ENCODE measurements around the gene DSN1. TPM values are rescaled to one million over a fixed set of nuclear protein-coding genes. Genes with fewer than 3 reads are reported as not detected.

The DSN1 gene
- total RNA-seq, 1 experiment from 2014 or later, result 27.9 TPM

DNA sequence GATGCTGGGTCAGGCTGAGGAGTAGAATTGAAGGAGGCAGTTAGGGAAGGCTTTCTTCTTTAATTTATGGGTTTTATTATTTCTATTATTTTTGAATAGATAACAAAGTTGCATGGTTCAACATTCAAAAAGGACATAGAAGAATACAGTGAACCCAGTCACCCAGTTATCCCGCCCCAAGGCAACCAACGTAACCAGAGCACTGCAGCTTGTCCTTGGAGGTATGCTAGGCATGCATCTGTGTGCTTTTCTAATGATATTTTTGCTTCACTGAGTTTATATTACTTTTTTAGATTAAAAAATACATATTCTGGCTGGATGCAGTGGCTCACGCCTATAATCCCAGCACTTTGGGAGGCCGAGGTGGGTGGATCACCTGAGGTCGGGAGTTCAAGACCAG lies 47.4 kb upstream of the DSN1 start:
- Histone ChIP-seq H2AFZ (ENCODE audit: low read depth, low read length, poor library complexity, severe bottlenecking) (no peak overlapping the region), H3K4me3 (replicated peaks in 1 of 2; ENCODE audit: low read depth in 1 of 2, low read length in 2 of 2) (no peak overlapping the region), H3K79me2 (ENCODE audit: insufficient read depth, low read length) (no peaks in the 10 kb centered on the region), H3K27me3 (ENCODE audit: insufficient read depth, low read length) (no peaks in the 10 kb centered on the region), H3K4me2 (ENCODE audit: low read length) (no peak overlapping the region), H4K20me1 (ENCODE audit: insufficient read depth) (no peaks in the 10 kb centered on the region), H3K4me1 (ENCODE audit: control insufficient read depth in 1 of 2, insufficient read depth in 2 of 2, low read length in 2 of 2) (peaks cover 0 to 7% of the 10 kb centered on the region in 2 experiments; a peak in 1 of 4 replicates), H3K9me2 (ENCODE audit: insufficient read depth) (no peaks in the 10 kb centered on the region), H3K9ac (ENCODE audit: low read length) (no peak overlapping the region), H3K9me3 (ENCODE audit: control insufficient read depth in 1 of 2, insufficient read depth in 1 of 2, low read depth in 1 of 2, low read length in 2 of 2) (no peaks in the 10 kb centered on the region), H3K36me3 (ENCODE audit: control insufficient read depth in 1 of 2, insufficient read depth in 2 of 2, low read length in 2 of 2) (peaks cover 0 to 3% of the 10 kb centered on the region in 2 experiments; a peak in 1 of 4 replicates), H3K27ac (ENCODE audit: low read depth, low read length) (no peak overlapping the region)
- RAD21 ChIA-PET (ENCODE audit: low non-redundant PET in 1 of 2, low total read pairs in 2 of 2, uncharacterized antibody in 2 of 2, unreplicated experiment in 2 of 2), result no interaction called here
- POLR2A ChIA-PET, result no interaction called here
- TF ChIP-seq, protein P1, sequence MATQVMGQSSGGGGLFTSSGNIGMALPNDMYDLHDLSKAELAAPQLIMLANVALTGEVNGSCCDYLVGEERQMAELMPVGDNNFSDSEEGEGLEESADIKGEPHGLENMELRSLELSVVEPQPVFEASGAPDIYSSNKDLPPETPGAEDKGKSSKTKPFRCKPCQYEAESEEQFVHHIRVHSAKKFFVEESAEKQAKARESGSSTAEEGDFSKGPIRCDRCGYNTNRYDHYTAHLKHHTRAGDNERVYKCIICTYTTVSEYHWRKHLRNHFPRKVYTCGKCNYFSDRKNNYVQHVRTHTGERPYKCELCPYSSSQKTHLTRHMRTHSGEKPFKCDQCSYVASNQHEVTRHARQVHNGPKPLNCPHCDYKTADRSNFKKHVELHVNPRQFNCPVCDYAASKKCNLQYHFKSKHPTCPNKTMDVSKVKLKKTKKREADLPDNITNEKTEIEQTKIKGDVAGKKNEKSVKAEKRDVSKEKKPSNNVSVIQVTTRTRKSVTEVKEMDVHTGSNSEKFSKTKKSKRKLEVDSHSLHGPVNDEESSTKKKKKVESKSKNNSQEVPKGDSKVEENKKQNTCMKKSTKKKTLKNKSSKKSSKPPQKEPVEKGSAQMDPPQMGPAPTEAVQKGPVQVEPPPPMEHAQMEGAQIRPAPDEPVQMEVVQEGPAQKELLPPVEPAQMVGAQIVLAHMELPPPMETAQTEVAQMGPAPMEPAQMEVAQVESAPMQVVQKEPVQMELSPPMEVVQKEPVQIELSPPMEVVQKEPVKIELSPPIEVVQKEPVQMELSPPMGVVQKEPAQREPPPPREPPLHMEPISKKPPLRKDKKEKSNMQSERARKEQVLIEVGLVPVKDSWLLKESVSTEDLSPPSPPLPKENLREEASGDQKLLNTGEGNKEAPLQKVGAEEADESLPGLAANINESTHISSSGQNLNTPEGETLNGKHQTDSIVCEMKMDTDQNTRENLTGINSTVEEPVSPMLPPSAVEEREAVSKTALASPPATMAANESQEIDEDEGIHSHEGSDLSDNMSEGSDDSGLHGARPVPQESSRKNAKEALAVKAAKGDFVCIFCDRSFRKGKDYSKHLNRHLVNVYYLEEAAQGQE (IDR thresholded peaks at IDR 0.05; ENCODE audit: low read depth), result no peak
- TF ChIP-seq CBX3 (IDR thresholded peaks at IDR 0.05; ENCODE audit: low read depth) (no peak), SIN3A (IDR thresholded peaks at IDR 0.05; ENCODE audit: low read depth) (no peak), ZNF274 (IDR thresholded peaks at IDR 0.05; ENCODE audit: low read depth, low read length) (no peak), SP1 (IDR thresholded peaks at IDR 0.05; ENCODE audit: low read depth) (no peak), EZH2phosphoT487 (IDR thresholded peaks at IDR 0.05; ENCODE audit: borderline replicate concordance) (no peak), RAD21 (IDR thresholded peaks at IDR 0.05; ENCODE audit: low read depth) (no peak), CEBPB (IDR thresholded peaks at IDR 0.05; ENCODE audit: low read depth) (no peak), ZFX (IDR thresholded peaks at IDR 0.05) (no peak), POLR2AphosphoS5 (IDR thresholded peaks at IDR 0.05; ENCODE audit: low read depth, low read length) (no peak), POLR2A (IDR thresholded peaks at IDR 0.05; ENCODE audit: borderline replicate concordance, extremely low read depth, insufficient read depth, insufficient read length) (no peak), ELF1 (IDR thresholded peaks at IDR 0.05; ENCODE audit: borderline replicate concordance, low read depth) (no peak), JUND (IDR thresholded peaks at IDR 0.05) (no peak), SRF (IDR thresholded peaks at IDR 0.05; ENCODE audit: low read depth) (no peak), YY1 (IDR thresholded peaks at IDR 0.05; ENCODE audit: extremely low read depth, insufficient replicate concordance, low read depth, low read length) (no peak)
- TF ChIP-seq, protein P2, sequence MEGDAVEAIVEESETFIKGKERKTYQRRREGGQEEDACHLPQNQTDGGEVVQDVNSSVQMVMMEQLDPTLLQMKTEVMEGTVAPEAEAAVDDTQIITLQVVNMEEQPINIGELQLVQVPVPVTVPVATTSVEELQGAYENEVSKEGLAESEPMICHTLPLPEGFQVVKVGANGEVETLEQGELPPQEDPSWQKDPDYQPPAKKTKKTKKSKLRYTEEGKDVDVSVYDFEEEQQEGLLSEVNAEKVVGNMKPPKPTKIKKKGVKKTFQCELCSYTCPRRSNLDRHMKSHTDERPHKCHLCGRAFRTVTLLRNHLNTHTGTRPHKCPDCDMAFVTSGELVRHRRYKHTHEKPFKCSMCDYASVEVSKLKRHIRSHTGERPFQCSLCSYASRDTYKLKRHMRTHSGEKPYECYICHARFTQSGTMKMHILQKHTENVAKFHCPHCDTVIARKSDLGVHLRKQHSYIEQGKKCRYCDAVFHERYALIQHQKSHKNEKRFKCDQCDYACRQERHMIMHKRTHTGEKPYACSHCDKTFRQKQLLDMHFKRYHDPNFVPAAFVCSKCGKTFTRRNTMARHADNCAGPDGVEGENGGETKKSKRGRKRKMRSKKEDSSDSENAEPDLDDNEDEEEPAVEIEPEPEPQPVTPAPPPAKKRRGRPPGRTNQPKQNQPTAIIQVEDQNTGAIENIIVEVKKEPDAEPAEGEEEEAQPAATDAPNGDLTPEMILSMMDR (IDR thresholded peaks at IDR 0.05 in 2 of 3, conservative IDR thresholded peaks at IDR 0.05 in 1 of 3; ENCODE audit: borderline replicate concordance in 1 of 3, insufficient read depth in 1 of 3, low read depth in 2 of 3, low read length in 2 of 3), result no peak
- TF ChIP-seq, protein P3, sequence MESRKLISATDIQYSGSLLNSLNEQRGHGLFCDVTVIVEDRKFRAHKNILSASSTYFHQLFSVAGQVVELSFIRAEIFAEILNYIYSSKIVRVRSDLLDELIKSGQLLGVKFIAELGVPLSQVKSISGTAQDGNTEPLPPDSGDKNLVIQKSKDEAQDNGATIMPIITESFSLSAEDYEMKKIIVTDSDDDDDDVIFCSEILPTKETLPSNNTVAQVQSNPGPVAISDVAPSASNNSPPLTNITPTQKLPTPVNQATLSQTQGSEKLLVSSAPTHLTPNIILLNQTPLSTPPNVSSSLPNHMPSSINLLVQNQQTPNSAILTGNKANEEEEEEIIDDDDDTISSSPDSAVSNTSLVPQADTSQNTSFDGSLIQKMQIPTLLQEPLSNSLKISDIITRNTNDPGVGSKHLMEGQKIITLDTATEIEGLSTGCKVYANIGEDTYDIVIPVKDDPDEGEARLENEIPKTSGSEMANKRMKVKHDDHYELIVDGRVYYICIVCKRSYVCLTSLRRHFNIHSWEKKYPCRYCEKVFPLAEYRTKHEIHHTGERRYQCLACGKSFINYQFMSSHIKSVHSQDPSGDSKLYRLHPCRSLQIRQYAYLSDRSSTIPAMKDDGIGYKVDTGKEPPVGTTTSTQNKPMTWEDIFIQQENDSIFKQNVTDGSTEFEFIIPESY (IDR thresholded peaks at IDR 0.05; ENCODE audit: extremely low read depth, insufficient replicate concordance, low read length), result no peak
- ATAC-seq (no peak), DNase-seq (ENCODE audit: low read depth, low spot score) (no peak)
- intact Hi-C loops (cut with micrococcal nuclease), result no loop called here
- CTCF ChIA-PET, result no interaction called here
- BruUV-seq (replicated peaks), result no TSS peak
